Measurements from ENCODE around the gene MTHFD2L. TPM values are rescaled to one million over a fixed set of nuclear protein-coding genes. Genes with fewer than 3 reads are reported as not detected.

The MTHFD2L gene
- 10 to 100 TPM in 1 of 2 donors, 1 to 10 TPM in 1; 5.8 to 26.9 TPM for total RNA-seq

DNA sequence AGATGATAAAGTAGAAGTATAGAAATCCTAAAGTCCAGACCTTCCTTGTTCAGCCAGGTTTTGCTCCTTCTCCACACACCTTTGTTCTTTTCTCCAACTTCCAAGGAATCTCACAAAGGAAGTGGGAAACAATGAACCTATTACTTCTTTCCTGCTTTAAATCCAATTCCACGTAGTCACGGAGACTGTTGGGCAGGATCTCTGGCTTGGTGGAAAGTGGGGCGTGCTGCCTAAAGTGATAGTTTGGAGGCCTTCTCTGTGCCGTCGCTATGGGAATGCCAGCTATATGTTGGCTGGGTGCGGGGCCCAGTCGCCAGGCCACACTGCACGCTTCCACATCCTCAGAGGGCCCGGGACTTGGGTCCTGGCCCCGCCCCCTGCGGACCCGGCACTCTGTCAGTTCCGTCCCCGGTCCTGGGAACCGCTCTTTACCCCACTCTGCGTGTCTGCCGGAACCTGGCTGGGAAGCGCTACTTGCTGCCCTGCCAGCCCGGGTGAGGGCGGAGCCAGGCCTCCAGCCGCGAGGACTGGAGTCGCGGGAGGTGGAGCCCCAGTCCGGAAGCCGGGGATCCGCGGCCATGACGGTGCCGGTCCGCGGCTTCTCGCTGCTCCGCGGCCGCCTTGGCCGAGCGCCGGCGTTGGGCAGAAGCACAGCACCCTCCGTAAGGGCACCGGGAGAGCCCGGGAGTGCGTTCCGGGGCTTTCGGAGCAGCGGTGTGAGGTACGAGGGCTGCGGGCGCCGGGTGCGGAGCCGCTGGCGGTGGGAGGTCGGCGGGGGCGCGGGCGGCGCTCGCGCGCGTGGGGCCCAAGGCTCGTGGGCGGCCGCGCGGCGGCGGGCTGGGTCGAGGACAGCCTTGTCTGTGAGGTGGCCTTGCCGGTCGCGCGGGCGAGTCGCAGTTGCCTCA is at the start of gene MTHFD2L:
Gene MTHFD2L, plus strand, starts transcription at position 558 of the 905 bp plus-strand sequence. Its CDS starts 21 bp downstream, at position 579.
- no peaks in the 10 kb centered on the region for H3K27me3 ChIP-seq (replicated peaks; ENCODE audit: insufficient read depth)
- ATAC-seq (ENCODE audit: insufficient number of reproducible peaks, low FRiP score, low read depth) (peak; percentile 91), DNase-seq (ENCODE audit: low spot score) (peak; percentile 73)
- peaks cover 2 to 21% of the 10 kb centered on the region in 2 donors for H3K4me1 ChIP-seq (ENCODE audit: control insufficient read depth in 1 of 2, low read depth in 2 of 2)
- peak within 1 kb of the TSS; percentile 87 for H3K27ac ChIP-seq
- H3K9me3 ChIP-seq: no peaks in the 10 kb centered on the region
- no peak for TF ChIP-seq CTCF (IDR thresholded peaks at IDR 0.05)
- H3K4me3 ChIP-seq: peak within 1 kb of the TSS; percentile 81
- H3K36me3 ChIP-seq: no peaks in the 10 kb centered on the region

GRCh38 chr4:74108457-74109115 is 49.3 kb upstream of the MTHFD2L start:
- DNase-seq (ENCODE audit: low spot score): no peak
- Histone ChIP-seq H3K27me3 (replicated peaks; ENCODE audit: insufficient read depth) (no peaks in the 10 kb centered on the region), H3K27ac (peak overlapping the region; percentile 72 to 85), H3K4me1 (ENCODE audit: control insufficient read depth in 1 of 2, low read depth in 2 of 2) (peaks cover 28 to 64% of the 10 kb centered on the region in 2 donors), H3K4me3 (no peak overlapping the region), H3K9me3 (no peaks in the 10 kb centered on the region), H3K36me3 (no peaks in the 10 kb centered on the region)
- no peak for TF ChIP-seq CTCF (IDR thresholded peaks at IDR 0.05)
- ATAC-seq (ENCODE audit: insufficient number of reproducible peaks, low FRiP score, low read depth): no peak

DNA sequence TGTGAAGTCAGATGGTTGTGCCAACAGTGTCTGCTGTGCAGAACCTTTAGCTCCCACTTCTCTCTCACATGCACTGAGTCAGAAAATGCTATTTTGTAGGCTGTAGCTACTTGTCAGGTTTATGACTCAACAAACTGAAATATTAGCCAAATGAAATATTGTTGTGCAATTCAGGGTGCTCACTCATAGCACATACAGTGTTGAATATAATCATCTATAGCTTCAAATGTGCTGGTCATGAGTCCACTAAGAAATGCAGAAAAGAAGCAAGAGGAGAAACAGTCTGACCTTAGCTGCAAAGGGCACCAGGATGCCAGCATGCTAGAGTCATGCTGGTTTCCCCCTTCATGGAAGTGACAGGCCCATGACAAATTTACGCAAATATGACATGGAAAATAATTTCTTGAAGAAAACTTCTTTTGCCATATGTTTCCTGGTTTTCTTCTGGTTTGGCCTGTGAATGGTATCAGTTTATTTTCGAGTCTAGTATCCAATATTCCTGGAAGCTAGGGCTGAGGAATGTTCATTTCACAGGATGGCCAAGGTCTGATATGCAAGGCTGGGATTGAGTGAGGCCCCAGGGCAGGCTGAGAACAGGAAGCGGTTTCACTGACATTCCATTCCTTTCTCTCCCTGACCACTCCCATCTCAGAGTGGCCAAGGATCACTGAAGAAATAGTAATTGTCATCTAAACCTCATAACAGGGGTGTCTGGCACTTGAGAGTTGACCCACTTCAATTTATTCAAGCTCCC is 48.6 kb upstream of the MTHFD2L start:
- Histone ChIP-seq H3K4me1 (ENCODE audit: control insufficient read depth in 1 of 2, low read depth in 2 of 2) (peaks cover 28 to 64% of the 10 kb centered on the region in 2 donors), H3K27me3 (replicated peaks; ENCODE audit: insufficient read depth) (no peaks in the 10 kb centered on the region), H3K4me3 (no peak overlapping the region), H3K36me3 (no peaks in the 10 kb centered on the region), H3K27ac (peak overlapping the region; percentile 82 to 85), H3K9me3 (no peaks in the 10 kb centered on the region)
- no peak for TF ChIP-seq CTCF (IDR thresholded peaks at IDR 0.05)
- DNase-seq (ENCODE audit: low spot score) (no peak), ATAC-seq (ENCODE audit: insufficient number of reproducible peaks, low FRiP score, low read depth) (peak; percentile 79)

GRCh38 chr4:74109870-74110605 is 47.9 kb upstream of the MTHFD2L start:
- Histone ChIP-seq H3K4me3 (no peak overlapping the region), H3K36me3 (no peaks in the 10 kb centered on the region), H3K4me1 (ENCODE audit: control insufficient read depth in 1 of 2, low read depth in 2 of 2) (peaks cover 28 to 63% of the 10 kb centered on the region in 2 donors), H3K9me3 (no peaks in the 10 kb centered on the region), H3K27ac (peak overlapping the region; percentile 82 to 85), H3K27me3 (replicated peaks; ENCODE audit: insufficient read depth) (no peaks in the 10 kb centered on the region)
- no peak for ATAC-seq (ENCODE audit: insufficient number of reproducible peaks, low FRiP score, low read depth)
- DNase-seq (ENCODE audit: low spot score): no peak
- TF ChIP-seq CTCF (IDR thresholded peaks at IDR 0.05): no peak

All from thoracic aorta (tissue), 2 donors.